GM12891 (cell line): Measurements from ENCODE around the gene IGF2.

Experiments used
- PAX5 ChIP-seq: IDR thresholded peaks from 2 replicates; pipeline ENCODE4 v1.6.1; 2011; ENCODE audit warnings: low read length, moderate library complexity, mild to moderate bottlenecking; ENCODE audit not compliant: insufficient read depth, severe bottlenecking
- POLR2A ChIP-seq: IDR thresholded peaks from 2 replicates; pipeline ENCODE4 v1.6.1; 2011; ENCODE audit warnings: low read depth, low read length, control low read depth
- POLR2AphosphoS5 ChIP-seq: IDR thresholded peaks from 2 replicates; pipeline ENCODE4 v1.6.1; 2011; ENCODE audit warnings: low read depth, low read length, control low read depth
- TAF1 ChIP-seq: IDR thresholded peaks from 2 replicates; pipeline ENCODE4 v1.6.1; 2011; ENCODE audit warnings: low read depth, low read length, control low read depth

DNA sequence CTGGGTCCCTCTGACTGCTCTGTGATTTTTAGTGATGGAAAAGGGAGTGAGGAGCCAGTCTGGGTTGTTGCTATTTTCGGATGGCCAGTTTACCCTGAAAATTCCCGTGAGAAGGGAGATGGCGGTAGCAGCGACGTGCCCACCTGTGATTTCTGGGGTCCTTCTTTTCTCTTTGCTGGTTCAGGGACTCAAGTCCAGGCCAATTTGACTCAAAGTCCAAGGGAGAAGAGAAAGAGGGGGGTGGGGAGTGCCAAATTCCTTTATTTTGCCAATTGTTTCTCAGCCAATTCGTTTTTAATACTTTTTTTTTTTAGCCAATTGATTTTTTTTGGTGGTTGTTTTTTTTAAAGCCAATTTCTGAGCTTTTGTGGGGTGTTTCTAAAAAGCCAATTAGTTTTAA is 6.9 kb downstream of the IGF2 start:
- TF ChIP-seq POLR2A (no peak), POLR2AphosphoS5 (no peak), TAF1 (no peak), PAX5 (no peak)
